SK-N-DZ (cell line): Measurements from ENCODE around the gene ABHD12B.
"Not testable (repeated sequence)": the region's sequence is repeated elsewhere in the genome, so short reads cannot be mapped to it uniquely, and the experiment has no call there.

Experiments used
- DNase-seq: peaks from one replicate; pipeline ENCODE4 v3.0.0-alpha.2; 2015; ENCODE audit warnings: low spot score
- small RNA-seq, 2 experiments: library from RNA; depleted of rRNA; stranded (forward); fragments of <200 nt; gene quantifications; one replicate each; pipeline ENCODE3, GENCODE V24; 2014

The ABHD12B gene

GRCh38 chr14:50935126-50936015 lies 63.5 kb downstream of the ABHD12B start:
- no peak for DNase-seq

- no peak for DNase-seq
These were observed 64.1 kb downstream of the ABHD12B start for GRCh38 chr14:50936016-50936340.

DNA sequence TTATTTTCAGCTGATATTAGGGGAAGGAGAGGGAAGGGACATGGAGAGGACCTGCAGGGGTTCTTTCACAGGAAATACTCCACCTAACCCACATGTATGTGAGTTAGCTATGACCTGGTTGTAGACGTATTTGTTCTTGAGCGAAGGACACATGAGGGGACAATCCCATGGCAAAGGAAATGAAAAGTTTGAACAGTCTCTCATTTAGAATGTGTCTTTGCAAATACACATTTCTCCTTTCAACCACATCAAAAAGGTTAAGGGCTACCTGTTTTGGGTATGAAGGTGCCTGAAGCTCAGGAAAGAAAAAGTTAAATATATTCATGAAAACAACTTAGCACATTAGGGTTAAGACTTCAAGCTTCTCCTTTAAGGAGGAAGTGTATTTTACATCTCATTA lies 65.0 kb downstream of the ABHD12B start:
- DNase-seq = no peak

DNA sequence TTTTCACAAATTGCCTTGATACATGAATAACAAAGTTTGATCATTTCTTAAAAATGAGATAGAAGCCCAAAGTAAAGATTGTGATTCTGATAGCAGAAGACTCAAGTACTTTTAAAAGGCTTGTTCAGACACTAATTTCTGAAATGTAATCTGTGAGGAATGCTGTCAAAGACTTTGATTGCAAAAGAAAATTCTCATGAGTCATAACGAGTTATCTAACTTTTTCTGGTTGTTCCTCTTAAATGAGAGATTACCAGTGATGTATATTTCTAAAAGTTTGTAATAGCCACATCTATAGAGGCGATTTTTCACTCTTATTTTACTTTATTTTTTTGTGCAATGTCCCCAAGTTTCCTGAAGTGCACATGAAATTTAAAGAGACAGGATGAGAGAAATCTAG lies 65.5 kb downstream of the ABHD12B start:
- no peak for DNase-seq

GRCh38 chr14:50937800-50938199 lies 65.9 kb downstream of the ABHD12B start:
- no peak for DNase-seq

GRCh38 chr14:50941151-50941550 lies 69.3 kb downstream of the ABHD12B start:
- no peak for DNase-seq

DNA sequence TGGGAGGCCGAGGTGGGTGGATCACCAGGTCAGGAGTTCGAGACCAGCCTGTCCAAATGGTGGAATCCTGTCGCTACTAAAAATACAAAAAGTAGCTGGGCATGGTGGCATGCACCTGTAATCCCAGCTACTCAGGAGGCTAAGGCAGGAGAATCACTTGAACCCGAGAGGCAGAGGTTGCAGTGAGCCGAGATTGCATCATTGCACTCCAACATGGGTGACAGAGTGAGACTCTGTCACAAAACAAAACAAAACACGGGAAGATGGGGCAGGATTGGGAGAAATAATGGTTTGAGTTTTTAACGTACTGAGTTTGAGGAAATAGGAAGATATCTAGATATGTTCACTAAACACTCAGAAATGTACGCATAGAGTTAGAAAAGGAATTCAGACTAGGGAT lies 69.8 kb downstream of the ABHD12B start:
- not testable (repeated sequence) for DNase-seq

DNA sequence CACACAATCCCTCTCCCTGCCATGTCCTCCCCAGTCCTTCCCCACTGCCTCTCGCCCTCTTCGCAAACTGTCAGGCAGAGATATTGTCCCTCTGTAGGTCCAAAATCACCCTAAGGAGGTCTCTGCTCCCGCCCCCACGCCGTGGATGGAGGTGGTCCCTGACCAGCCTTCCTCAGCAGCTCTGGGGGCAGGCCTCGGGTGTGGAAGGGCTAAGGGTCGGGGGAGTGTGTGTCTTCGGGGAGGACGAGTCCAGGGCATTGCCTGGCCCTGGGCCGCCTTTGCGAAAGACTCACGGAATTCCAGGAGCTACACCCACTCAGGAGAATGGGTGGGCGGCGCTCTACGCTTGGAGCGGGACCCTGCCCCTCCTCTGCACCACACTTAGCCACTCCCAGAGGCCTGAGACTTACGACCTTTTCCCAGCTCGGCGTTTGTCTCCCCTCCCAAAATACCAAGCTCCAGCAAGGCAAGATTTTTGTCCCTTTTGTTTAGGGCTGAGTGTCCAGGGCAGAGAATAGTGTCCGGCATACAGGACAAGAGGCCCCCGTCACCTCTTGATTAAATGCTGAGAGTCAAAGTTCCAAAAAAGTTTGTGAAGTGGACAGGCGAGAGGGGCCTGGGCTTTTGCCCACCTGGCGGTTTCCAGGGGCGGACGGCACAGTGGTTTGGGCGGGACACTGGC lies 71.5 kb downstream of the ABHD12B start:
- no peak for DNase-seq

- DNase-seq = peak; percentile 28
These were observed 72.2 kb downstream of the ABHD12B start, which contains the start of gene PYGL for GRCh38 chr14:50943943-50944646. Gene PYGL (minus strand): TSS chr14:50944483. CDS start chr14:50944403, 80 bp downstream.

DNA sequence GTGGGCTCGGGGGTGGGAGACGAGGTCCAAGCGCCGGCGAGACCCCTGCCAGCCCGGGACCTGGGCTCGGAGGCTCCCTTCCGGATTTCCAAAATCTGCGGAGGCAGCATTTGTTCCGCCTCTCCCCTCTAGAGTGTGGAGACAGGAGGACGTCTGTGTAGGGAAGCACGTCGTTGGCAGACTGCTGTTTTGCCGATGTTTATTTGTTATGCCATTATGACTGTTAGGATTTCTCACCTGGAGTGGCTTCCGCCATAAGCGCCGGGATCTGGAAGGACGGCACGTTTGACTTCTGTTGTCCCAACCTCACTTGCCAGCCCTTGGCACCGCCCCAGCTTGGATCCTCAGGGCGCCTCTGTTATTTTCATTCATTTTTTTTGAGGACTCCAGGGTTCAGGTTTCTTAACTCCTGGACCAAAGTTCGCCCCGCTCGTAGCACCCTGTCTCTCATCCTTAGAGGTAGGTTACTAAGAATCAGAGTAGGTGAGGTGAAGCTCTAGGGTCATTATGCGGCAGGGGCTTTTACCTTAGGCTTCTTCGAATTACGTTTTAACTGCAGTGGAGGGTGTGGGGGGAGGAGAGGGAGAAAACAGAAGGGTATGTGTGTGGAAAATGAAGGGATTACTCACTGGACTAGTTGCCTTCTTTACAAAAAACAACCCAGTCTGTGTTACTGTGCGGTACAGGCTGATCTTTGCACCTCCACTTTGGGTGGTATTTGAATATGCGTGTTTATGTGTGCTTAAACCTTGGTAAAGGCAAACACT lies 73.0 kb downstream of the ABHD12B start:
- DNase-seq = no peak

GRCh38 chr14:50946234-50946935 lies 74.5 kb downstream of the ABHD12B start:
- no peak for DNase-seq

DNA sequence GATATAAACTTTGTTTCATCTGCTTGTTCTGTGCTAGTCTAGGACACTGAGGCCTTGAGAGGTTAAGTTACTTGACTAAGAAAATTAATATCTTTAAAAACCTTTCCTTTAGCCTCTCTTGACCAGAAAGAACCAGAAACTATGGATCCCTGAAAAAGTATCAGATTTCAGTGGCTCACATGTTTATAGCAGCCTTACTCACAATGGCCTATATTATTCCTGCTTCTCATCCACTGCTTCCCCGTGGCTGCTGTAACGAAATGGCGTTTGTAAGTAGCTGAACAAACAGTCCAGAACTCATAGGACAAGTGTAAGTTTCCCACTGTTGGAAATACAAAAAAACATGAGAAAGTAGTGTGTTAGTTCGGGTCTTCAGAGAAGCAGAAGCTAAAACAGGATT lies 75.6 kb downstream of the ABHD12B start:
- no peak for DNase-seq

DNA sequence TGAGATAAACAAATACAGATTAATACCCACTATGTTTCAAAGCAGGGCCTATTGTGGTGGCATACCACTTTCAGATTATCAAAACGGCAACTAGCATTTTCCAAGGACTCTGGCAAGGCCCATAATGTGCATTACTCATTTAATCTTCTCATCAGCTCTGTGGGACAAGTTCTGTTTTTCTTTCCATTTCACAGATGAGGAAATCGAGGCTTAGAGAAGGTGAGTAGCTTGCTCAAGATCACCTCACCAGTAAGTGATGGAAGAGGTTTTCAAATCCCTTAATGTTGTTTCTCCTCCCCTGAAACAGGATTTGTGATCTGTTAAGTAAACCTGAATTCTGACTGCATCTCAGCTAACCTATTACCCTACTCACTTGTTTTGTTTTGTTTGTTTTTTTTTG lies 76.4 kb downstream of the ABHD12B start:
- DNase-seq = no peak

DNA sequence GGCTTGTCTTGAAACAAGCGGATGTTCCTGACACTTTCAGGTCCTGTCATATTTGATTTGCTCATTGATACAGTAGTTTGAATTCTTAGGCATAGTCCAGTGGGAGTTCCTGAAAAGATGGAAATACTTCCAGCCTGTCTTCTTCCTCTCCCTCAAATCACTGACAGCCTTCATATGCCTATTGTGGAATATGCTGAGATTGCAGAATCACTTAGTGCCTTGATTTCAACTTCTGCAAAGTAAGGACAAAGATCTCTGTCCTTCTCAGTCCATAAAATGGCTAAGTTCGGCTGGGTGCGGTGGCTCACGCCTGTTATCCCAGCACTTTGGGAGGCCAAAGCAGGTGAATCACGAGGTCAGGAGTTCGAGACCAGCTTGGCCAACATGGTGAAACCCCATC lies 79.2 kb downstream of the ABHD12B start:
- no peak for DNase-seq

DNA sequence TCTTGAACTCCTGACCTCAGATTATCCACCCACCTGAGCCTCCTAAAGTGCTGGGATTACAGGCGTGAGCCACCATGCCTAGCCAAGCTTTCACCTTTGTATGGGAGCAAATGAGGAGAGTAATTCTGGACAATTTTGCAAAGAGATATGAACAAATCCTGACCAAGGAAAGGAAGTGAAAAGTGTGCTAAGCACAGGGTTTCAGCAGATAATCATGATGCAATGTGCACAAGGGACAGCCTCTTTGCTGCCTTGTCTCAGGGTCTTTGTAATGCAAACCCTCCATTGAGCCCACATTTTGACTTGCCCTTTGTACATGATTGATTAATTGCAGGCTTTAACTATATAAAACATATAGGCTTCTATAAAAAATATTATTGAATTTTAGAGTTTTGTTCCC lies 81.6 kb downstream of the ABHD12B start:
- DNase-seq = no peak

Small RNAs within 50 kb of the gene (small RNA-seq; reads per million reads assigned to genes)
- gene RF00593 = 0 reads per million in 2 experiments
